ENCODE measurements around the gene REV1.
"Not testable (repeated sequence)": the region's sequence is repeated elsewhere in the genome, so short reads cannot be mapped to it uniquely, and the experiment has no call there.

Gene REV1

DNA sequence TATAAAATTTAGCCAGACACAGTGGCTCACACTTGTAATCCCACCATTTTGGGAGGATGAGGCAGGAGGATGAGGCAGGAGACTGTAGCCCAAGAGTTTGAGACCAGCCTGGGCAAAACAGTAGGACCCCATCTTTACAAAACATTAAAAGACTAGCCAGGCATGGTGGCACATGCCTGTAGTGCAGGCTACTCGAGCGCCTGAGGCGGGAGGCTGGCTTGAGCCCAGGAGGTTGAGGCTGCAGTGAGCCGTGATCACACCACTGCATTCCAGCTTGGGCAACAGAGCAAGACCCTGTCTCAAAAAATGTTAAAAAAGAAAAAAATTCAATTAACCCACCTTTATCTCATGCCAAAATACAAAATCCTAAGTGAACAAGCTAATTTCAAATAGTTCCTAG lies 4.0 kb downstream of the REV1 start:
- no peak for DNase-seq

DNA sequence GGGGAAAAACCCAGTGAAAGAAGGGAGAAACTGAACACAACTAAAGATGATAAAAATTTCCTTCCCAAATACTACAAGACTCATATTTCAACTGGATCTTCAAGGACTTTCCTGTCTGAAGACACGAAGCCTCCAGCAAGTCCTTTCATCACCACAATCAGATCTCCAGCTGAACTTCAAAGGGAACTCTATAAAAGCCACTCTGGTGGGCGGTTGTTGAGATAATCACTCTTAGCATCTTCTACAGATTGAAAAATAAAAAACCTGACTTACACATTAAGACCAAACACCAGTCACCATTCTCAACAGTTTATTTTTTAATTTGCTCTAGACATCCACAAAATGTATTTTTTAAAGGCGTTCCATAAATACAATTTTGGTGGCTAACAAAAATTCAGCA lies 4.4 kb downstream of the REV1 start:
- peak; percentile 35 for DNase-seq

DNA sequence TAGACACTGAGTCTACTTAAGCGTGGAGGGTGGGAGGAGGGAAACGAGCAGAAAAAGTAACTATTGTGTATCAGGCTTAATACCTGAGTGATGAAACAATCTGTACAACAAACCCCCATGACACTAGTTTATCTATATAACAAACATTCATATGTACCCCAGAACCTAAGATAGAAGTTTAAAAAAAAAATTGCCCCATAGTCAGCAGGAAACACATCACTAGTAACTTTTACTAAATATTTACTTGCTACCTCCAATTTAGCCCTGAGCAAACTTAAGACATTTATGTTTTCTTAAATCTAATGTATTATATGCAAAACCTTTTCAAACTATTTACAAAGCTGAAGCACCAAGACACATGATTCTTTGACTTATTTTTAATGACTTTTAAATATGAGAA lies 5.6 kb downstream of the REV1 start:
- no peak for DNase-seq

DNA sequence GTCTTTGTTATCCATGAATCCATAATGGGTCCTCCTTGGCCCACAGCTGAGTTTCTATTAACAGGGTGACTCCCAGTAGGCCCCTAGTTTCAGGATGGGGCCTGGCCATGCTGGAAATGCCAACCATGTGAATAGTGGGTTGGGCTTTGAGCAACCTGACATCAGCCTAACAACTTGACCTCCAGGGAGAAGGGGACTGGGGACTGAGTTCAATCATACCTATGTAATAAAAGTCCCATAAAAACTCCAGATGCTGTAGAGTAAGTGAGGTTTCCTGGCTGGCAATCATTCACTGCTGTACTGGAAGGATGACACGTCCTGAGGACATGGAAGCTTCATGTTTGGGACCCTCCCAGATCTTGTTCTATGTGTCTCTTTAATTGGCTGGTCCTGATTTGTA lies 7.9 kb downstream of the REV1 start:
- no peak for DNase-seq

DNA sequence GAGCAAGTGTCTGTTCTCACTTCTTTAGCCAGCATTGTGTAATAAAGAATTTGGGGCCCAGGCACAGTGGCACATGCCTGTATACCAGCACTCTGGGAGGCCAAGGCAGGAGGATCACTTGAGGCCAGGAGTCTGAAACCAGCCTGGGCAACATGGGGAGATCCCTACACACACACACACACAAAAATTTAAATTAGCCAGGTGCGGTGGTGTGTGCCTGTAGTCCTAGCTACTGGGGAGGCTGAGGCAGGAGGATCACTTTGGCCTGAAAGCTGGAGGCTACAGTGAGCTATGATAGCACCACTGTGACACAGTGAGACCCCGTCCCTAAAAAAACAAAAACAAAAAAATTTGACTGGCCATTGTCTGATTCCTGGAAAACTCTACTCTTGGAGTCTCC lies 8.3 kb downstream of the REV1 start:
- DNase-seq: no peak

DNA sequence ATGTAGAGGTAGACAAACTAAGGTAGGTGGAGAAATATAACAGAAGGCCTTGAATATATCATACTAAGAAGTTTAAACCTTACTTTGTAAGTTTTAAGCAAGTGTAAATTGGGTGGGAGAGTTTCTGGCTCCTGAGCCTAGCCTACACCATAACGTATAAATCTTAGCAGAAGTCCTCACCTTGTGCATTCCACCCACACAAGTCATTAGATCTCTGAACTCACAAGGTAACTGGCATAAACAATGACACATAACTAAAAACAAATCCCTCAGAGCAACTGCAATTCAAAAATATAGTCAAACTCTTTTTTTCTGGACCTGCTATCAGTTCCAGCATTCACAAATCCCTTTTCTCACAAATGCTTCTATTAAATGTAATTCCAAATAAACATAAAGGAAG lies 9.4 kb downstream of the REV1 start:
- DNase-seq: no peak

DNA sequence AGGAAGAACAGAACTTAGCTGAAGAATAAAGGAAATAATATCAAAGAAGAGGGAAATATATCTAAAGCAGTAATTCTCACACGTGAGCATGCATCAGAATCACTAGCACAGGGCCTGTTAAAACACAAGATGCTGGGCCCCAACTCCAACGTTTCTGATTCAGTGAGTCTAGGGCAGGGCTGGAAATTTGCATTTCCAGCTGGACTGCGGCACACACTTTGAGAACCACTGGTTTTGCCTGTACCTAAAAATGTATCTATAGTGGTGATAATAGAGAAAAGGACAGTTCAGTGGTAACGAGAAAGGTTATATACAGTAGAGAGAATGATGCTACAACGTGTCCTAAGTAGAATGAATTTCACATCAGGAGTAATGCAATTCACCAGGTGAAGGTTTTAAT lies 11.2 kb downstream of the REV1 start:
- peak; percentile 6 for DNase-seq

DNA sequence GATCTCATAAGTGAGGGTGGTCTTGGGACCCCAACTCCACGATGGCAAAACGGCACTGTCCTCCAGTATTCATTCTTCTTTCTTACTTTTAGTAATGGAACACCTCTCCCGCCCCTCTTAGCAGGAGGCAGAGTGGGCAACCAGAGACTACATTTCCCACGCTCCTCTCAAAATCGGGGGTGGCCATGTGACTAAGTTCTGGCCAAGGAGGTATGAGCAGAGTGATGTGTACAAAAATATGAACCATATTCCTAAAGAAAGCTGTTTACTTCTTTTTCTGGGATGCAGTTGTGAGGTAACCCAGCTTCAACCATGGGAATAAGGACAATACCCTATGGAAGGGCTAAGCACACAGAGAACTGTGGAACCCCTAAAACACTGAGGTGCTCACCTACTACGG lies 12.8 kb downstream of the REV1 start:
- DNase-seq: no peak

DNA sequence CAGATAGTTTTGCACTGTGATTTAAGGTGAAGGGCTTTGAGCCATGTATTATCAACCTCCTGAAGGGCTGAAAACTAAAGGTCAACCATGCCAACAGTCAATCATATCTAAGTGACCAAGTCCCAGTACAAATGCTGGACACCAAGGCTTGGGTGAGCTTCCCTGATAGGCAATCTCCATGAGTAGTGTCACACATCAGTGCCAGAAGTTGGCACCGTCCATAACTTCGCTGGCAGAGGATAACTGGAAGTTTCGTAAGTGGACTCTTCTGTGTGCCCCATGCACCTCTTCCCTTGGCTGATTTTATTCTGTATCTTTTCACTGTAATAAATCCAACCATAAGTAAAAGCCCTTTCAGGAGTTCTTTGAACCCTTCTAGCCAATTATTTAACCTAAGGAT lies 13.2 kb downstream of the REV1 start:
- no peak for DNase-seq

DNA sequence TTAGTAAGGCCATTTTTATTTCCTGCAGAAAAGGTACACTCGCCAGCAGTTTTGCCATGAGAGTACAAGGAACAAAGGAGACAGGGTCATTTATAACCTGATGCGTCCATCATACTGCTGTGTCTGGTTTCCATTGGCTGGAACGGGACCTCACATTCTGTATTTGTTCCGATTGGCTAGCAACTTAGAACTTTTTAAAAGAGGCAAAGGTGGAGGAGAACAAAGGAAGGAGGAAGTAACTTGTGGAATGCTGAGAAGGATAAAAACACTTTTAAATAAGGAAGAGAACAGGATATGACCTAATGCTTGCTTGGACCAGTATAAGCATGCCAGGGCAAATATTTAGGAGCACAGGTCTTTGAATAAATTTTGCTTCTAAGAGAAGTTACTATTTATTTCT lies 14.7 kb downstream of the REV1 start:
- not testable (repeated sequence) for DNase-seq

DNA sequence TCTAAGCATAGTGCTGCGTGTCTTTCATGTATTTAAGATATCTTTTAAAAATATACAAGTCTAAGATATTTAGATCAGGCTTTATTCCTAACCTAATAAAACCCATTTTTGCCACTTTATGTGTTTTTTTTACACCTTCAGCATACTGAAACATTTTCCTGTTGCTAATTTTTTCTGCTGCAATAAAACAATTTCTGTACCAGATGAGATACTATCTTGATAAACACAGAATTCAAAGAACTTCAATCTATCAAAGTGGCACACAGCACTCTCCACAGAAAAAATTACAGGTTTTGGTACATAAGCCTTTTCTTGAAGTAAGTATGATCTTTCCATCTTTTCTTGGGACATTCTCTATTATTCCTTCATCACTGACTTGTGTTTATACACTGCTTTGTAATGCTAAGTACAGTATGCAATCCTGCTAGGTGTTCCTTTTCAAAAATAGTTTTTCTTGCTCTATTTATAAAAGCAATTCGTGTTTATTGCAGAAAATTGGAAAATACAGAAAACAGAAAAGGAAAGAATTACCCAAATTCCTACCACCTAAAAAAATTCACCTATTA lies 16.2 kb downstream of the REV1 start:
- no peak for DNase-seq

DNA sequence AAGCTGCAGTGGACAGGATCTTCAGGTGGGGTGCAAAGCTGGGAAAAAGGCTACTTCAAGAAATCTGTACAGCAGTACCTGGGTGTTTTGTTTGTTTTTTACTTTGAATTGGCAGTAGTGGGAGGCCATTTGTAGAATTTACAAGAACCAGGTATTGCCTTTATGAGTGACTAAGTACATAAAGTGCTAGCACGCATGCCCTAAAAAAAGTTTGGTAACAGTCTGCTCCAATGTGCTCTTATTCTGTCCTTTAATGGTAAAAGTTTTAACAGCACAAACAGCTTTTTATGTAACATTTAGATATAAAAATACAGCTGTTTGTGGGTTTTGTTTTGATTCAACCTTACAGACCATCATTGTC lies 17.2 kb downstream of the REV1 start:
- no peak for DNase-seq

DNA sequence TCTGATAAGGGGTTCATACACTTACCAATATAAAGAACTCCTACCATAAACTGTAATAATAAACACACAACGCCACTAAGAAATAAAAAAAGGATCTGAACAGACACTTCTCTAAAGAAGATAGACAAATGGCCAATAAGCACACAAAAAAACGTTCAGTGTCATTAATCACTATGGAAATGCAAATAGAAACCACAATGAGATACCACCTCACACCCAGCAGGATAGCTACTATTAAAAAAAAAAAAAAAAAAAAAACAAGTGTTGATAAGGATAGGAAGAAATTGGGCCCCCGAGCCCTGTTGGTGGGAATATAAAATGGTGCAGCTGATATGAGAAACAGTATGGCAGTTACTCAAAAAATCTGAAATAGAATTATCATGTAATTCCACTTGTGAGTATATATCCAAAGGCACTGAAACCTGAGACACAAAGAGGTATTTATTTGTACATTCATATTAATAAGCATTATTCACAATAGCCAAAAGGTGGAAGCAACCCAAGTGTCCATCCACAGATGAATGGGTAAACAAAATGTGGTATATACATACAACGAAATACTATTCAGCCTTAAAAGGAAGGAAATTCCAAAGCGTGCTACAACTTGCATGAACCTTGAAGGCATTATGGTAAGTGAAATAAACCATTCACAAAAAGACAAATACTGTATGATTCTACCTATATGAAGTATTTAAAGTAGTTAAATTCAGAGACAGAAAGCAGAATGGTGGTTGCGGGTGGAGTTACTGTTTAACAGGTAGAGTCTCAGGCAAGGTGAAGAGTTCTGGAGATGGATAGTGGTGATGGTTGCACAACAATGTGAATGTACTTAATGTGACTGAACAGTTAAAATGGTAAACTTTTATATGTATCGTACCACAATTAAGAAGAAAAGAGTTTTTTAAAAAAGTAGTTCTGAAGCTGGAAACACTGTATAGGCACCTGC lies 17.9 kb downstream of the REV1 start:
- no peak for DNase-seq

DNA sequence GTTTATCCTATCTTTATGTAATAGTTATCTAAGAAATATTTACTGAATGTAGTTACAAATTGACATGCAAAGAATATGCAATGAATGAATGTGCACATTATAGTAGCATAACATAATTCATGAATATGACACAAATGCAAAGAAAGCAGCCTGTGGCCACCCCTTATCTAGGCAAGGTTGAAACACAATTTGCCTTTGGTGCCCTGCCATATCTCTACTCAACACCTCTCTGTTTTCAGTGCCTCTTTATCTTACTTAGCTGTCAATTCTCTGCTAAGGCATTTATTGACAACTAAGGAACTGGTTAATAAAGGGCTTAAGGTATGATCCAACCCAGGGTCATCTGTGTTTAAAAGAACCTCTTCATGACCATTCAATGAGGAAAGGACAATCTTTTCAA lies 18.9 kb downstream of the REV1 start:
- no peak for DNase-seq

DNA sequence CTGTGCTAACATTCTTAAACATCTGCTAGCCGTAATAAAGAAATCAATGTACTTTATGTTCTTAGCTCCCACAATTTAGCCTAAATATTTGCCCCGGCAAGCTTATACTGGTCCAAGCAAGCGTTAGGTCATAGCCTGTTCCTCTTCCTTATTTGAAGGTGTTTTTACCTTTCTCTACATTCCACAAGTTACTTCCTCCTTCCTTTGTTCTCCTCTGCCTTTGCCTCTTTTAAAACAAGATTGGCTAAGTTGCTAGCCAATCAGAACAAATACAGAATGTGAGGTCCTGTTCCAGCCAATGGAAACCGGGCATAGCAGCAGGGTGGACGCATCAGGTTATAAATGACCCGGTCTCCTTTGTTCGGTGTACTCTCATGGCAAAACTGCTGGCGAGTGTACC lies 19.4 kb downstream of the REV1 start:
- not testable (repeated sequence) for DNase-seq

DNA sequence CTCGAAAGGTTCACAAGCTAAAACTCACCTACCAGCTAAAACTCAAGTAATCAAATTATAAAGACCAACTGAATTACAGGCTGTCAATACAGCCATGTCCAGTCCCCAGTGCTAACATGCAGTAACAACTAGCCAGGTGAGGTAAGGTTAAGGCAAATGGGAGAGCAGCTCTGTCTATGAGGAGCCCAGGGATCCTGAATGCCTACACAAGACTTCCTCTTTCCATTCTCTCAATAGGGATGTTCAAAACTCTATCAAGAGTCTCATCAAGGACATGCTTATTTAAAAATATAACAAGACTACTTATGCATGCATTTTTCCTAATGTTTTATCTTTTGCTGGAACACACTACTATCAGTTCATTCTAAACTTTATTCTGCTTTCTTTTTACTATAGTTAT lies 20.4 kb downstream of the REV1 start:
- no peak for DNase-seq

DNA sequence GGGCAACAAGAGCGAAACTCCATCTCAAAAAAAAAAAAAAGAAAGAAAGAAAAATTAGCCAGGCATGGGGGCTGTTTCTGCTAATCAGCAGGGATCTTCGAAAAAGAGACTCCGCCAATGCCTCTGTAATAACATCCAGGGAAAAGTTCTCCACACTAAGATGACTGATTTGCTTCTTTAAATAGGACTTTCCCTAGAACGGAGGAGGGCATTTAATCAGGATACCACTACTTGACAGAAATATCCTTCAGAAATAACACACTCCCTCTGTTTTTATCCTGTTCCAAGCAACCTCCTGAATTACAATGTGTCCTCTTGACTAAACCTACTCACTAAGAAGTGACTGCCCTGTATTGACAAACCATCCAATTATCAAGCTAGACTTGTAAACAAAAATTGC lies 21.7 kb downstream of the REV1 start:
- no peak for DNase-seq

DNA sequence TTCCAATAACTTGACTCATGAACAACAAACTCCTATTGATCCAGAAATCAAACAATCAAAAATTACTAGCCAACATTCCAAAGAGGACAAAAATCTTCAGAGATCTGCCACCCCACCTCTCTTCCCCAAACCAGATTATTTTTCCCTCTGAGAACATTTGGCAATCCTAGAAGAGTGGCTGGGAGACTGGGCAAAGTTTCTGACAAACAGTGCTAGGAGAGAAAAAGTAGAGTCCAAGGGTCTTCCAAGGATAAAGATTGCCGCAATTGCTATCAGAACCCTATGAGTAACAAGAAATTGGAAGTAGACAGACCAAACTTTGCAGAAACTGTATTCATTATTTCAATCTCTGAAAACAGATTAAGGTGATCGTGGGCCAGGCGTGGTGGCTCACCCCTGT lies 22.4 kb downstream of the REV1 start:
- no peak for DNase-seq

DNA sequence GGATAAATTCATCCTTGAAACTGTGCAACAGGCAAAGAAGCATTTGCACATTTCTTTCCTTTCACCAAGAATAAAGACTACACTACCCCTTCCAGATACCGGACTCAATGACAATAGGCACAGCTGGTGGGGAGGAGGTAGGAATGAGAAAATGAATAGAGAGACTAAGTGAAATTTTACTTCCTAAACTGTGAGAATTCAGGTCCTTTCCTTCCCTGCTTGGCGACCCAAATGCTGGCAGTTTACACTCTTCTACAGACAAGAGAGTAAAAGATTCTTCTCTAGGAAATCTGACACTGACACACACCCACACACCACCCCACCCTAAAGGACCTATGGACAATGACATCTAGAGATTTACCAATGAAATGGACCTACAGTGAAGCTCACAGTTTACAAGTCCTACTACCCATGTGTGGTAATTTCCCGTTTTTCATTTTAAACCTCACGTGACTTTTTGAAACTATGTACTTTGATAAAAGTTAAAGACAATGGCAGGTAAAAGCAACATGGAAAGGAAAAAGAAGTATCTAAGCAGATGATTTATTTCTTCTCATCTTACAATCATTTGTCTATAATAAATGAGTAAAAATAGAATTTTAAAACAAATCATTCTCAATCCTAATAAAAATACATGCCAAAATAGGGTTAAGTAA lies 27.9 kb downstream of the REV1 start:
- no peak for DNase-seq

DNA sequence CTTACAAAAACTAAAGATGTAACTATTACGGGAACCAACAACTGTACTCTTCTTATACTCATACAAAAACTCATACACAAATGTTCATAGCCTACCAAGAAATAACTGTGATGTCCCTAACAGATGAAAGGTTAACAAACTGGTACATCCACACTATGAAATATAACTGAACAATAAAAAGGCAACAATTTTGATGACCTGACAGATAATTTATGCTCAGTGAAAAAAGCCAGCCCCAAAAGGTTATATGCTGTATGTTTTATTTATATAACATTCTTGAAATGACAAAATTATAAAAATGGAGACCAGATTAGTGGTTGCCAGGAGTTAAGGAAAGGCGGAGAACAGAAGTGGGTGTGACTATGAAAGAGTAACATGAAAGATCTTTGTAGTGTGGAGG lies 31.3 kb downstream of the REV1 start:
- no peak for DNase-seq

DNA sequence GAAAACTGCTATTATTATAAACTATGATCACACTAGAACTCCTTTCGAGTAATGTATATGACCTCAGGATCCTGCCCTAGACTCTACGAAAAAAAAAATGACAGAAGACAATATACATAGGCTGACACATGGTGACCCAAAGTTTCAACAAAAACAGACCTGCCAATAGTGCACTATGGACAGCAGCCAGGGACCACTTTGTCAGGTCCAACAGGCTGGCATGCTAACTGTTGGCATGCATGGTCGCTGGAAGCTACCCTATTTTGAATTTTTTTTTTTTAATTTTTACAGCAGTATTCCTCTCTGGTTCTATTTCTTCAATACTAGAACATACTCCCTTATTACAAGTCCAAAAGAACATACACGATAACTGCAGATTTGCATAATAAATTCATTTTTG lies 38.1 kb downstream of the REV1 start:
- DNase-seq: no peak

DNA sequence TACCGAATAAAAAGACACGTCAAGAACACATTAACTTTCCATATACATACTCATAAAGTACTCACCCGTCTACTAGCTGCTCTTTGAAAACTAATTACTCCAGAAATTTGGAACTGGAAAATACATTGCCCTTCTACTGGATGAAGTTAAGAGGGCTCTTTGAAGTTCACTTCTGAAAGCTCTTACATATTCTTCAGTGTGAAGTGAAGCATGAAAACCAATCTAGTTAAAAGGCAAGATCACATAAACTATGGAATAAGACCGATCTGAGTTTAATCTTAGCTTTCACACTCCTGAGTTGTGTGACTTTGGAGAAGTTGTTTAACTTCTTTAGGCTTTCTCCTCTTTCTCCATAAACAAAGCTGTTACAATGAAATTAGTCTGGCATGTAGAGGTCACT lies 38.5 kb downstream of the REV1 start:
- DNase-seq: no peak

DNA sequence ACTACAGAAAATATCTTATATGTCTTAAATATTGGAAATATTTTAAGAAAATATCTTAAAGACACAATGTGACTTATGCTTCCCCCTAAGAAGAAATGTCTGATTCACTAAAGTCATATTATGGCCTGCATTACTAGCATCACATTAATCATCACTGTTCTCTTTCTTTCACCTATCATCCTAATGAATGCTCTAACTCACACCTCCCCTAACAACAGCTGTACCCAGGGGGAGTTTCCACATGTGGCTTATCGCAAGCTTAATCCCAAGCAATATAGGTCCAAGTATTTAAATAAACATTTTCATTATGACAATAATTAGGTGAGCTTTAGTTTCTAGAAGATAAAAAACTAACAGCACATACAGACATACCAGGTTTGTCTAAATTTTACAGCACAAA lies 39.6 kb downstream of the REV1 start:
- no peak for DNase-seq

DNA sequence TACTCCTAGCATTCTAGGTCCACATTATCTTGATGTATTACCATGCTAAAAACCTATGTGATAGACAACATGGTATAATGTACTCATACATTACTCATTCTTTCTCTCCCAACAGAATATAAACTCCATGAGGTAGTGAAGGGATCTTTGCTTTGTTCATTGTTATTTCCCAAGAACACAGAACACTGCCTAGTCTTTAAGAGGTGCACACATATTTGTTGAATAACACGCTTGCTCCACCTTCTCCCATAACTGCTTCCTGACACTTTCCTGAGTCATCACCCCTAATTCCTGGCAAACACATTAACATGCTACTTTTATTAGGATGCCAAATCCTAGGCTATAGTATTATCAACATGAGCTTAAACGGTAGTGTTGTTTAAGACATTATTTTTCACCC lies 41.3 kb downstream of the REV1 start:
- no peak for DNase-seq

All from inflammatory macrophage treated with lipopolysaccharide for 4 hours (primary cell).